Measurements from ENCODE around the gene CRYBA2. TPM values are rescaled to one million over a fixed set of nuclear protein-coding genes. Genes with fewer than 3 reads are reported as not detected.

The CRYBA2 gene, protein sequence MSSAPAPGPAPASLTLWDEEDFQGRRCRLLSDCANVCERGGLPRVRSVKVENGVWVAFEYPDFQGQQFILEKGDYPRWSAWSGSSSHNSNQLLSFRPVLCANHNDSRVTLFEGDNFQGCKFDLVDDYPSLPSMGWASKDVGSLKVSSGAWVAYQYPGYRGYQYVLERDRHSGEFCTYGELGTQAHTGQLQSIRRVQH
- not detected for total RNA-seq

- Mint-ChIP-seq H3K9me3 (no peaks in the 10 kb centered on the region), H3K27me3 (ENCODE audit: low read depth) (peaks cover 86% of the 10 kb centered on the region), H3K4me3 (peak within 1 kb of the TSS; percentile 50), H3K36me3 (ENCODE audit: insufficient read depth in 2 of 2) (no peaks in the 10 kb centered on the region), H3K27ac (no peak within 1 kb of the TSS), H3K4me1 (ENCODE audit: low read depth) (peaks cover 18% of the 10 kb centered on the region)
- DNase-seq (no peak), ATAC-seq (replicated peaks in 1 of 2) (peak; percentile 21 to 35)
Observed at GRCh38 chr2:218993345-218994315, at the start of gene CRYBA2. Gene CRYBA2, minus strand, starts transcription at chr2:218993422. Its CDS starts 246 bp downstream, at chr2:218993176.

DNA sequence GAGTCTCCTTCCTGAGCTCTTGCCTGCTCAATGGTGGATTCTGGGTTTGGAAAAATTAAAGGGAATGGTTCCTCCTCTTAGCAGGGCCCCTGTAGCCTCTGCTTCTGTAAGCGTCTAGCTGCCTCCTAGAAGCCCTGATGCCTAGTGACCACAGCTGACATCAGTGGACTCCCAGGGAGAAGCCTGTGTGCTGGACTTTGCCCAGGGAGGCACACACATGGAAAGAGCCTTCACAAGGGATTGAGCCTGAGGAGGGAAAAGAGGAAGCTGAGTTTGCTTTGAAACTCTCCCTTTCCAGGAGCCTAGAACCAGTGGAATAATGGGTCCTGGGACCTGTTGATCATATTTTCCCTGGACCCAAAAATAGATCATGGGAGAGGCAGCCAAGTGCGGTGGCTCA lies 49.5 kb upstream of the CRYBA2 start:
- Mint-ChIP-seq H3K4me3 (no peak overlapping the region), H3K36me3 (ENCODE audit: insufficient read depth in 2 of 2) (no peaks in the 10 kb centered on the region), H3K27me3 (ENCODE audit: low read depth) (peaks cover 63% of the 10 kb centered on the region), H3K4me1 (ENCODE audit: low read depth) (peaks cover 15% of the 10 kb centered on the region), H3K27ac (no peak overlapping the region), H3K9me3 (no peaks in the 10 kb centered on the region)
- ATAC-seq (replicated peaks in 1 of 2): no peak
- DNase-seq: no peak

DNA sequence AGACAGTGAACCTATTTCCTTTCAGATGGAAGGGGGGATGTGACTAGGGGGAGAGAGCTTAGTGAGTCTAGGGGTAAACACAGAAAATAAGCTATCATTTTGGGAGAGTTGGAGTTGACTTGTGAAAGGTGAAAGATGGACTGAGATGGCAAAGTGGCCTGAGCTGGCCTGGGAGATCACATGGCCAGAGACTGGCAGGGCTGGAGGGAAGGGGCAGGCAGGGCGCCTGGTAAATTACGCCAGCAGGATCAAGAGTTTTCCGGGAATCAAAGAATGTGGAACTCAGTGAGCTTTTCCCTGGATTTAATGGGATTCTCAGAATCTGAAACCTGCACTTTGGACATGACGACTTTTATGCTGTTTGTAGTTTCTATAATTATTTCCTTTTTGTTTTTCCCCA lies 48.9 kb upstream of the CRYBA2 start:
- H3K36me3 Mint-ChIP-seq (ENCODE audit: insufficient read depth in 2 of 2): no peaks in the 10 kb centered on the region
- H3K4me1 Mint-ChIP-seq (ENCODE audit: low read depth): peaks cover 15% of the 10 kb centered on the region
- H3K27me3 Mint-ChIP-seq (ENCODE audit: low read depth): peaks cover 63% of the 10 kb centered on the region
- no peaks in the 10 kb centered on the region for H3K9me3 Mint-ChIP-seq
- ATAC-seq (replicated peaks in 1 of 2) (no peak), DNase-seq (no peak)
- H3K4me3 Mint-ChIP-seq: no peak overlapping the region
- no peak overlapping the region for H3K27ac Mint-ChIP-seq

GRCh38 chr2:219041252-219041651 lies 48.0 kb upstream of the CRYBA2 start, which contains the start of gene CFAP65:
Gene CFAP65, minus strand, starts transcription at chr2:219041516. Its CDS starts 2,468 bp downstream, at chr2:219039048.
- Mint-ChIP-seq H3K27me3 (ENCODE audit: low read depth) (peaks cover 63% of the 10 kb centered on the region), H3K4me1 (ENCODE audit: low read depth) (peaks cover 15% of the 10 kb centered on the region), H3K9me3 (no peaks in the 10 kb centered on the region), H3K36me3 (ENCODE audit: insufficient read depth in 2 of 2) (no peaks in the 10 kb centered on the region), H3K4me3 (peak within 1 kb of the TSS; percentile 77 to 82), H3K27ac (no peak within 1 kb of the TSS)
- no peak for DNase-seq
- ATAC-seq (replicated peaks in 1 of 2): peak in 1 of 2 donors; percentile 52

DNA sequence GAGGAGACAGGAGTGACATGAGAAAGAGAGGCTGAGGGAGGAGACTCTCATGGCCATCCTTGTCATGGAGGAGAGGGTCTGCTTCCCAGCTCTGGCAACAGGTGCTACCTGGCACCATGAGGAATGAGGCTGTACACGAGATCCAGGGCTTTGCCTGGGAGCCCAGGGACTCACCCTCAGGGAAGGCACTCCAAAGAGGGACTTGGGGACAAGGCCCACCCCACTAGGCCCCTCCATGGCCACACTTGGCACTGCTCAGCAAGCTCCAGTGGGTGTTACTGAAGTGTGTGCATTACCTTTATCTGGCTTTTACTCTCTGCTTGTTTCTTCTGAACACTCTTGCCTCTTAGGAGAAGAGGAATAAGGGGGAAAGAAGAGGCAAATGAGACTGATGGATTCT lies 45.4 kb upstream of the CRYBA2 start:
- H3K9me3 Mint-ChIP-seq: no peaks in the 10 kb centered on the region
- peaks cover 76% of the 10 kb centered on the region for H3K27me3 Mint-ChIP-seq (ENCODE audit: low read depth)
- H3K4me1 Mint-ChIP-seq (ENCODE audit: low read depth): peaks cover 15% of the 10 kb centered on the region
- H3K36me3 Mint-ChIP-seq (ENCODE audit: insufficient read depth in 2 of 2): no peaks in the 10 kb centered on the region
- DNase-seq: no peak
- ATAC-seq (replicated peaks in 1 of 2): no peak
- H3K27ac Mint-ChIP-seq: no peak overlapping the region
- H3K4me3 Mint-ChIP-seq: no peak overlapping the region

DNA sequence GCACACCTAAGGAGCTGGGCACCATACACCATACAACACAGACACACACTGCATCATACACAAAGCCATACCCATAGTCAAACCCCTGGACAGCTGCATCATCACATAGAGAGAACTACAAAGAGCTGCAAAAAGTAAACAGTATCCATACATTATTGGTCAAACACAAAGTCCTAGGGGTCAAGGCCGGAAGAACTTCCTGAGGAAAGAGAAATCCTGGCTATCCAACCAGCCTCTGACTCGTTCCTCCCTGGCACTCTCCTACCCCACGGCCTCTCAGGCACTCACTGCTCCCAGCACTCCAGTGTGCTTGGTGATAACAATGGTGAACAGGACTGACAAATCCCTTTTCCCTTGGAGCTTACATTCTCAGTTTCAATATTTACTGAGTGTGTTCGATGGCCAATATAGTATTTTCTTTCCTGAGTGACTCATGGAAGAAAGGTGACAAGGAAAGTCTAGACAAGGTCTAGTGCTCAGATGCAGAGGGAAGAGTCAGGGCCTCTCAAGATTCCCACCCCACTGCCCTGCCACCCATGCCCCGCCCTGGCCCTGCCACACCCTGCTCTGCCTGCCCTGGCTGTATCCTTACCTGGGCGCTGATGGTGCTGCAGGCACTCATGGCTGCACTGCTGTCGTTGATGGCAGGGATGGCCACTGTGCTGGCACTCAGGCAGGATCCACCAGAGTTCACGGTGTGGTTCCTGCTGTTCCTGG lies 44.7 kb upstream of the CRYBA2 start:
- DNase-seq (no peak), ATAC-seq (replicated peaks in 1 of 2) (no peak)
- Mint-ChIP-seq H3K4me3 (no peak overlapping the region), H3K4me1 (ENCODE audit: low read depth) (peaks cover 15% of the 10 kb centered on the region), H3K9me3 (no peaks in the 10 kb centered on the region), H3K27ac (no peak overlapping the region), H3K36me3 (ENCODE audit: insufficient read depth in 2 of 2) (no peaks in the 10 kb centered on the region), H3K27me3 (ENCODE audit: low read depth) (peaks cover 80% of the 10 kb centered on the region)

GRCh38 chr2:219035942-219036341 lies 42.7 kb upstream of the CRYBA2 start:
- no peak overlapping the region for H3K27ac Mint-ChIP-seq
- H3K4me3 Mint-ChIP-seq: no peak overlapping the region
- H3K9me3 Mint-ChIP-seq: no peaks in the 10 kb centered on the region
- no peak for ATAC-seq (replicated peaks in 1 of 2)
- H3K36me3 Mint-ChIP-seq (ENCODE audit: insufficient read depth in 2 of 2): no peaks in the 10 kb centered on the region
- H3K27me3 Mint-ChIP-seq (ENCODE audit: low read depth): peaks cover 68% of the 10 kb centered on the region
- DNase-seq: no peak
- H3K4me1 Mint-ChIP-seq (ENCODE audit: low read depth): peaks cover 5% of the 10 kb centered on the region

- no peaks in the 10 kb centered on the region for H3K9me3 Mint-ChIP-seq
- no peak overlapping the region for H3K27ac Mint-ChIP-seq
- ATAC-seq (replicated peaks in 1 of 2): no peak
- H3K36me3 Mint-ChIP-seq (ENCODE audit: insufficient read depth in 2 of 2): no peaks in the 10 kb centered on the region
- H3K27me3 Mint-ChIP-seq (ENCODE audit: low read depth): peaks cover 57% of the 10 kb centered on the region
- no peak overlapping the region for H3K4me3 Mint-ChIP-seq
- no peaks in the 10 kb centered on the region for H3K4me1 Mint-ChIP-seq (ENCODE audit: low read depth)
- no peak for DNase-seq
Observed at GRCh38 chr2:219034823-219035222, 41.6 kb upstream of the CRYBA2 start.

DNA sequence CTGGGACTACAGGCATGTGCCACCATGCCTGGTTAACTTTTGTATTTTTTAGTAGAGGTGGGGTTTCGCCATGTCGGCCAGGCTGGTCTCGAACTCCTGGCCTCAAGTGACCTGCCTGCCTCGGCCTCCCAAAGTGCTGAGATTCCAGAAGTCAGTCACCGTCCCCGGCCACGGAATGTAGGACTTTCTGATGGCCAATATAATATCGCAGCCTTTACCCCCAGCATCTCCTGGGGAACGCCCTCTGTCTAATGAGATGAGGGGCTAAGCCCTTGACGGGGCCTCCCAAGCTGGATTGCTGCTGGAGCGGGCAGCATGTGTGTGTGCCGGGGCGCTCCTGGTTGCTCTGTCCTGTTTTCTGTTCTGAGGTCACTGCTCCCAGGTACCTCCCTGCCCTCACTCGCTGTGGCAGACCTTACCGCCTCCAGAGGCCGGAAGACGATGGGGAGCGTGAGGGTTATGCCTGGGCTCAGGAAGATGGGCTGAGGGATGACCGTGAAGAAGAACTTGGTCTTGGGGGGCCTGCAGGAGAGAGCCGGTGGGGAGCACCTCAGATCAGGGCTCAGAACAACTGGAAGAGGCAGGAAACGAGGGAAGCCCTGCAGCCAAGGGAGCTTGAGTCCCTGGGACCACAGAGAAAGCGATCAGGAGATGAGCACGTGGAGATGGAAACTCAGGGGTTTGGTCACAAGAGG lies 39.0 kb upstream of the CRYBA2 start:
- no peaks in the 10 kb centered on the region for H3K36me3 Mint-ChIP-seq (ENCODE audit: insufficient read depth in 2 of 2)
- peaks cover 42% of the 10 kb centered on the region for H3K27me3 Mint-ChIP-seq (ENCODE audit: low read depth)
- ATAC-seq (replicated peaks in 1 of 2) (no peak), DNase-seq (no peak)
- no peak overlapping the region for H3K27ac Mint-ChIP-seq
- no peak overlapping the region for H3K4me3 Mint-ChIP-seq
- H3K9me3 Mint-ChIP-seq: no peaks in the 10 kb centered on the region
- H3K4me1 Mint-ChIP-seq (ENCODE audit: low read depth): no peaks in the 10 kb centered on the region

DNA sequence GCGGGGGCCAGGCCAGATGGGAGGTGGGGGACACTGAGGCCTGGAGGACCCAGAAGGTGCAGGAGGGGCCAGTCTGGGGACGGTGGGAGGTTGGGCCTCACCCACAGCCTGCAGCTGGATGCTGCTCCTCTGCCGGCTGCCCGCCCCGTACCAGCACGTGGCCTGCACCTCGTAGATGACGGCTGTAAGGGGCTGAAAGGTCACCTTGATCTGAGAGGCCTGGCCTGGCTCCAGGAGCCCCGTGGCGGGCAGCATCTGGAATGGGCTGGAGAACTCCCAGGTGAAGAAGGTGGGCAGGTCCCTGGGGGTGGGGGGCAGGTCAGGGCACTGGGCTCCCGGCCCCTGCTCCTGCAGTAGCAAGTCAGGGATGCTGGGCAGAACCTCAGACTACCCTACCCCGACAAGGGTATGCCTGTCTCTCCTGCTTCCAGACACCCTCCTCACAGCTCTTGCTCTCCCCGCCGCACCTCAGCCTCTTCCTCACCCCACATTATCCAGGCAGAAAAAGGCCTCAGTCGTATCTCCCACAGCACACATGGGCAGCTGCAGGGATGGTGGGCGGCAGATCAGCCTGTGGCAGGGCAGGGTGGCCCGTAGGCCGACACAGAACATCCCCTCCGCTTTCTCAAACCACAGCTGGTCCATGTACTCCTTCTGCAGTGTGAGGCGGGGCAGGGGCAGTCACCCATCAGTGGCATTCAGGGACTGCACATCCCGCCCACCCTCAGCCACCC lies 38.0 kb upstream of the CRYBA2 start:
- H3K9me3 Mint-ChIP-seq: no peaks in the 10 kb centered on the region

GRCh38 chr2:219030177-219030940 lies 37.1 kb upstream of the CRYBA2 start:
- no peak for ATAC-seq (replicated peaks in 1 of 2)
- Mint-ChIP-seq H3K27me3 (ENCODE audit: low read depth) (peaks cover 26% of the 10 kb centered on the region), H3K36me3 (ENCODE audit: insufficient read depth in 2 of 2) (no peaks in the 10 kb centered on the region), H3K9me3 (no peaks in the 10 kb centered on the region), H3K27ac (no peak overlapping the region), H3K4me3 (no peak overlapping the region), H3K4me1 (ENCODE audit: low read depth) (no peaks in the 10 kb centered on the region)
- DNase-seq: no peak

More for the DNA sequence above, 38.0 kb upstream of the CRYBA2 start:
- no peaks in the 10 kb centered on the region for H3K36me3 Mint-ChIP-seq (ENCODE audit: insufficient read depth in 2 of 2)
- H3K4me3 Mint-ChIP-seq: no peak overlapping the region
- ATAC-seq (replicated peaks in 1 of 2): no peak
- H3K27me3 Mint-ChIP-seq (ENCODE audit: low read depth): peaks cover 34% of the 10 kb centered on the region
- no peak for DNase-seq
- no peaks in the 10 kb centered on the region for H3K4me1 Mint-ChIP-seq (ENCODE audit: low read depth)
- no peak overlapping the region for H3K27ac Mint-ChIP-seq

DNA sequence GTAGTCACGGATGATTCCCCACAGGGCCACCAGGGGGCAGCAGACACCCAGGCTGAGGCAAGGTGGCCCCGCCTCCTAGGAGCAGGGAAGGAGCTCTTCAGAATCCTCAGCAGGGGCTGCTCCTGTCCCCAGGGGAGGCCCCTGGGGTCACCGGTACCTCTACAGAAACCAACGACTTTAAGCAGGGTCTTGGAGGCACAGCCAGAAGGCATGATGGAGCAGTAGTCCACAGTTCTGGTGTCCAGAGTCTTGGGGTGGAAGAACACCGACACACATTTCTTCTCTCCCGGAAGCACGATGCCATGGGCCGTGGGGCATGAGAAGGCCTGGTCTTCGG lies 36.6 kb upstream of the CRYBA2 start:
- Mint-ChIP-seq H3K4me3 (no peak overlapping the region), H3K4me1 (ENCODE audit: low read depth) (no peaks in the 10 kb centered on the region), H3K9me3 (no peaks in the 10 kb centered on the region), H3K27me3 (ENCODE audit: low read depth) (peaks cover 23% of the 10 kb centered on the region), H3K27ac (no peak overlapping the region), H3K36me3 (ENCODE audit: insufficient read depth in 2 of 2) (no peaks in the 10 kb centered on the region)
- ATAC-seq (replicated peaks in 1 of 2): peak; percentile 81
- DNase-seq: peak; percentile 77 to 79

All from activated T-cell treated with anti-CD3 and anti-CD28 coated beads, Interleukin-2, amount 50 U/mL, for 72 hours (primary cell).